AG09309 (cell line): ENCODE results near the gene TINAGL1.

Source experiments
- DNase-seq: peaks from one replicate; pipeline ENCODE4 v3.0.0-alpha.2; 2010; ENCODE audit warnings: low read depth
- H3K4me3 ChIP-seq: 2 replicates; pipeline ENCODE4 v1.5.1; 2011; ENCODE audit warnings: mild to moderate bottlenecking, low read depth, low read length, moderate library complexity; ENCODE audit not compliant: control insufficient read depth
- CTCF ChIP-seq: IDR thresholded peaks from 2 replicates; pipeline ENCODE4 v1.5.1; 2011; ENCODE audit warnings: mild to moderate bottlenecking, low read depth, low read length, inconsistent platforms; ENCODE audit not compliant: insufficient read depth, control insufficient read depth; ENCODE audit errors: missing control alignments

TINAGL1 gene

GRCh38 chr1:31623365-31623764 is 47.0 kb downstream of the TINAGL1 start:
- no peak overlapping the region for H3K4me3 ChIP-seq
- no peak for TF ChIP-seq CTCF
- no peak for DNase-seq

DNA sequence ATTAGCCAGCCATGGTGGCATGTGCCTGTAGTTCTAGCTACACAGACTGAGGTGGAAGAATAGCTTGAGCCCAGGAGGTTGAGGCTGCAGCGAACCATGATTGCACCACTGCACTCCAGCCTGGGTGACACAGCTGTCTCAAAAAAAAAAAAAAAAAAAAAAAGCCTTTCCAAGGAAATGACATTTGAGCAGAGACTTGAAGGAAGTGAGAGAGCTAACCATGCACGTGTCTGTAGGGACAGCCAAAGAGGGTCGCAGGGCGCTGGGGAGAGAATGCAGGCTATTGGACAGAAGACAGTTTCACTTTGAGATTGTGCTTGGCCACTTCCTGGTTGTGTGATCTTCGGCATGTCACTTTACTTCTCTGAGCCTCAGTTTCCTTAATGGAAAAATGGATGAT is 48.0 kb downstream of the TINAGL1 start:
- TF ChIP-seq CTCF, result no peak

GRCh38 chr1:31624731-31625514 is 48.6 kb downstream of the TINAGL1 start:
- no peak for DNase-seq
- no peak for TF ChIP-seq CTCF
- no peak overlapping the region for H3K4me3 ChIP-seq

More for the DNA sequence above, 48.0 kb downstream of the TINAGL1 start:
- DNase-seq, result no peak
- H3K4me3 ChIP-seq, result no peak overlapping the region

DNA sequence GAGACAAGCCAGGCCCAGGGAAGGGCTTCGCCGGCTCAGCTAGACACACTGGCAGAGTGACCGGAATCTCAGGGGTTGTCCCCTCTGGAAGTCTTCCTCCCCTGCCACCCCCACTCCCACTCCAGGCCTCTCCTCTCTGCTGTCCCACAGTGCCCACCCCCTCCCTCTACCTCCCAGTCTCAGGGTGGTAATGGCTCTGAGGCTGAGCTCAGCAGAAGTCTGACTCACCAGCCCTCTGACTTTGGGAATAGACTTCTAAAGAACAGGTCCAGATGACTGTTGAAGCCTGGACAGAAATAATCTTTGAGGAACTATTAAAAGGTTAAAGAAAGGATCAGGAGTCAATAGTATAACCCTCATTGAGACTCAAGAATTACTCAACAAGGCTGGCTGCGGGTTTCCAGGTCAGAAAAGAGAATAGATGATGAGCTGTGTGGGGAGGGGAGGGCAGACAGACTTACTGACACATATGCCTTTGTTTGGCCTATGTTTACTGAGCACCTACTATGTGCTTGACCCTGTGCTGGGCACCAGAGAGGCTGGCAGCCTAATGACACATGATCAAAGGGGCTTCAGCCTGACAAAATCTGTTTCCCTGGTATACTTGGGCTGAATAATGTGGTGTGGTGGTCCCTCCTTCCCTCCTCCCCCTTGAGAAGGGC is 49.4 kb downstream of the TINAGL1 start:
- no peak for TF ChIP-seq CTCF
- no peak for DNase-seq
- H3K4me3 ChIP-seq, result no peak overlapping the region

DNA sequence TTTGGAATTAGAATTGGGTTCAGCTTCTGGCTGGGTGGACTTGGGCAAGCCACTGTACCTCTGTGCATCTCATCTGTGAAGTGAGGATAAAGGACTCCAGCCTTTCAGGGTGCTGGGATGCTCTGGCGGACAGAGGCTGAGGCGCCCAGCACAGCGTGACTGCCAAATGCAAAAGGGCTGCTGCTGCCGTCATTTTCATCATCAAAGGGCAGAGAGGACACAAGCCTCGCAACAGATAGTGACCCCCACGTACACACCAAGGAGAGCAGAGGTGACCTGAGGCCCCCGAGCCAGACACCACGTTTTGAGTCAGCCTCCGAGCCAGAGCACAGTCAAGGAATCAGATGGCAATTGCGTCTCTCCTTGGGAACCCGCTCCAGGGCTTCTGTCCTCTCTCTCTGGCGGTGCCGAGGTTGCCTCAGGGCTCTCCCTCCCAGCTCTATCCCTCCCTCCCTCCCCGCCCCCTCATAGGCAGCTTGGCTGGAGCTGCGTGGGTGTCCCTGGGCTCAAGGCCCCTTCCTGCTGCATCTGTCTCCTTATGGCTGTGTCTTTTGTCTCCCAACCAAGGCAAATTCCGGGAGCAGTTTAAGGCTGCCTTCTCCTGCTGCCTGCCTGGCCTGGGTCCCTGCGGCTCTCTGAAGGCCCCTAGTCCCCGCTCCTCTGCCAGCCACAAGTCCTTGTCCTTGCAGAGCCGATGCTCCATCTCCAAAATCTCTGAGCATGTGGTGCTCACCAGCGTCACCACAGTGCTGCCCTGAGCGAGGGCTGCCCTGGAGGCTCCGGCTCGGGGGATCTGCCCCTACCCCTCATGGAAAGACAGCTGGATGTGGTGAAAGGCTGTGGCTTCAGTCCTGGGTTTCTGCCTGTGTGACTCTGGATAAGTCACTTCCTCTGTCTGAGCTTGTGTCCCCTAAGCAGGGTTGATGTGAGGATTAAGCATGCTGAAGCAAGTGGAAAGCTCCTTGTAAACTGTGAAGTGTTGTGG is 50.2 kb downstream of the TINAGL1 start:
- DNase-seq, result no peak
- H3K4me3 ChIP-seq, result no peak overlapping the region
- no peak for TF ChIP-seq CTCF

- no peak for DNase-seq
- TF ChIP-seq CTCF, result no peak
- no peak overlapping the region for H3K4me3 ChIP-seq
These were observed 51.1 kb downstream of the TINAGL1 start for GRCh38 chr1:31627301-31627929.
